Cerebellar cortex (tissue), 1 donor: ENCODE measurements around the gene NR2F1-AS1.
A peak's percentile ranks its signal among the peaks of the same experiment; 100 is the strongest.

Experiments
- DNase-seq: peaks from one replicate; pipeline ENCODE4 v3.0.0-alpha.2; 2015; ENCODE audit warnings: low spot score

NR2F1-AS1 gene

DNA sequence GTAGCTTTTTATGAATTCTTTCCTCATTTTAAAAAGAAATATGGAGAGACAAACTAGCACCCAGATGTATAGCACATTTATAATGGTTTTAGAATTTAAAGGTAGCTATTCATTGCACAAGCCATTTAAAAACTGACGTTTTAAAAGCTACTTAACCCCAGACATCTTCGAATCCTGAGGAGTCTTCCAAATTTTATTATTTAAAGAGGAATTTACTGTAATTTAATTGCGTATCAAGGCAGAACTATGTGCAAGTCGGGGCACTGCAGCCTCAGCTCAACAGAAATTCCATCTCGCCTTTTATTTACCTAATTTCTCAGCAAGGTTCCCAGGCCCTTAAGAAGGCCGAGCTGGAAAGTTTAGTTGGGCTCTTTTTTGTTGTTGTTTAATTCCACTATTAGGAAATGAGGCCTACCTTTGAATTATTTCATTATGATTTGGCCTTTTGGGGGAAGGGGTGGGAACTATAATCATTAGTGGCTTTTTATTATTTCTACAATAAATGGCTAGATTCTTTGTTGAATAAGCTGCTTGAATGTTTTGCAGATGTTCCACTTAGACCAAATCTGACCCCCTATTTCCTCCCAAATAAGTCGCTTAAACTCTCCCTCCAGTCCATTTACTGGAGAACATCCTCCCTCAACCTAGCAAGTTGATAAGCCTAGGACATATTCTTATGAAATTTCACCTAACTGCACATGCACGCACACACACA lies 22.2 kb upstream of the NR2F1-AS1 start:
- DNase-seq, result peak; percentile 57

DNA sequence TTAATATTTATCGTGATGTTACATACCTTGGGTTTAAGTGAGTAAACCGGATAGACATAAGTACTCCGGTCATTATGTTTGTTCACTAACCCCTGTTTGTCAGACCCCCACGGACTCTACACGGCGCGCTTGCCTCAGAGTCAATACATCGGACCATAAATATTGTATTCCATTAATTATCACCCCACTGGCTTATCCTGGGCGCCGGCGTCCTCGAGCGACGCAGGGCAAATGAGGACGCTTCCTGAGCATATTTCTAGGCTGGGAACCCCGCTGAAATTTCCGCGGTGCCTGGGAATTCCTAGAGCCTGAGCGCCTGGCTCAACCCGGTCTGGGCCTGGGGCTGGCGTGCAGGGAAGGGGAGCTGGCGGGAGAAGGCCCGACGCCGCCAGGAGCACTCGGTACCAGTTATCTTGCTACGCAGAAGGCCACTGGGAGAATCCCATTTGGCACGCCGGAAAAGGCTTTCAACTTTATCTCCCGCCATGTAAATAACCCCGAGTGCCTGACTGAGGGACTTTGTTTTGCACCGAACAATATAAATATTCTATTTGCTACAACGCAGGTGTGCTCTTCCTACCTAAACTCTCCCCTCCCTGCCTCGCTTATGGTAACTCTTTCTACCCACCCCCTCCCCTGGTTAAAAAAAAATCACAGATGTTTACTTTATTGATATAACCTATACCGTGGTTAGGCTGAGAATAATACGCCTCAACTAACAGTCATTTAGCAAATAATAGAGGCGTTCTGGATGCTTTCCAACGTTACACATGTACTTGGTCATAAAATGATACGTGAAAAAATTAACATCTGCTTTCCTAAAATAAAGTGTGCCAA lies 21.4 kb upstream of the NR2F1-AS1 start:
- peak; percentile 79 for DNase-seq

DNA sequence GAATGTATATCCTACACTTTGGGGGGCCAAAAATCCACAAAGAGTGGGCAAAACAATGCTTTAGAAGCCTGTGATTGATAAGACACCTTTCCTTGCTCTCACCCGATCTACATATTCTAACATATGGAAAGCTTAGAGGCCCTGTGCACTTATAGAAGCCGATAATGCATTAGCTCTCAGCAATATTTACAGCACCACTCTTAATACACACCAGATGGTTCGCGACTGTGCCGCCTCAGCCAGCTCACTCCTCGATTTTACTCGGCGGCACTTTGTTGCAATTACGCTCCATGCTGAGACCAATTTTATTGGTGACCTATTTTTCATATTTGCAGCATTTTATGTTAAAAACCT lies 20.8 kb upstream of the NR2F1-AS1 start:
- peak; percentile 79 for DNase-seq

DNA sequence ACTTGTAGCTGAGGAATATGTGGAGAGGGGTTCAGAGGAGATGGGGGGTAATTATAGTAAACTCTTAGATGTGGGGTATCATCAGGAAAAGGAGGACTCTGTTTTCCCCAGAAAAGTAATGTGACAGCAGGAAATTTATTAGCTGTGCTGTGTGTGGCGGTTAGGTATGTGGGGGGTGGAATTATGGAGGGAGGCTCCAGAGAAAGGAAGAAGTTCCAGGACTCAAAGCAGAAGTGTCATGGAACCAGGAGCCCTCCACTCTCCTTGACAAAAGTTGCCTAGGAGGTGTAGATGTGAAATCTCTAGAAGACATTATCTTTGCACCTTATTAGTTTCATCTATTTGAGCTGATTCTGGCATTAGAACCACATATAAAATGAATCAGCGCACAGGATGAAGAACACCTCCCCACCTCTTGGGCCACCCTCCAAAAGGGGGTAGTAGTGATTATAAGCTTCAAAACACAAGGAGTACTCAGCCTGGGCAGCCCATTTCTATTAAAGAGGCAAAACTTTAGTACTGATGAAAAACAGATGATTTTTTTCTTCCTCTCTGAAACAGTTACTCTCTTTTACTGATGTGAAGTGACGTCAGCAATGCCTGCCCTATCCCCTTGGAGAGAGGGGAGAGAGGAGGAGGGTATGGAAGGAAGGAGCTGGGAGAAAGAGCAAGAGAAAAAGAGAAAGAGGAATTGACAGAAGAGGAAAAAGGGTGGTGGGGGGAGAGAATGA lies 20.2 kb upstream of the NR2F1-AS1 start:
- DNase-seq, result peak; percentile 90

DNA sequence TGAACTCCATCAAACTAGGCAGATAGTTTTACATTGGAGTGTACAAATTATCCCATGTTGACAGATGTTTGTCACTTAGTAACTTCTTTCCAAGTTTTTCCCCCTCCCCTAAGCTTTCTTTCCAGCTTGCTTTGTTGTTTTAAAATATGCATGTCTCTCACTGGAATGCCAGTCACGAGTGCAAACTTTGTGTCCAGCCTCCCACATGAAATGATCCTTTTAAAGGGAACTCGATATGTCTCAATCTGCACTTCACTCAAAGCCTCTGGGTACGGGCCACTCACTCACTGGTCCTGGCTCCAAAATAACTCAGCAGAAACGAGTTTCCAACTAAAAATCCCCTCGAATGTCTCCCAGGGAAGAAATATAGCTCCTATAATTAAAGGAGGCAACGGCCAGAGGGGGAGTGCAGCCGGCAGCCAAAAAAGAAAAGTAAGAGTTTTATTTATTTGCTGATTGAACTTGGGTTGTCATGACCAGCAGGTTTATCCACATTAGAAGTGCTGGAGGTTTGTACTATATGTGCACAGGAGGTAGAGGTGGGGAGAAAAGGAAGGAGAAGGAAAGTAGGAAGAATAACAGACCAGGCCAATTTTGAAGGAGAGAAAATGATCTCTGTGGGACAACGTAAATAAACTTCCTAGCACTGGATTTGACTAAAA lies 19.5 kb upstream of the NR2F1-AS1 start:
- DNase-seq, result peak; percentile 82

DNA sequence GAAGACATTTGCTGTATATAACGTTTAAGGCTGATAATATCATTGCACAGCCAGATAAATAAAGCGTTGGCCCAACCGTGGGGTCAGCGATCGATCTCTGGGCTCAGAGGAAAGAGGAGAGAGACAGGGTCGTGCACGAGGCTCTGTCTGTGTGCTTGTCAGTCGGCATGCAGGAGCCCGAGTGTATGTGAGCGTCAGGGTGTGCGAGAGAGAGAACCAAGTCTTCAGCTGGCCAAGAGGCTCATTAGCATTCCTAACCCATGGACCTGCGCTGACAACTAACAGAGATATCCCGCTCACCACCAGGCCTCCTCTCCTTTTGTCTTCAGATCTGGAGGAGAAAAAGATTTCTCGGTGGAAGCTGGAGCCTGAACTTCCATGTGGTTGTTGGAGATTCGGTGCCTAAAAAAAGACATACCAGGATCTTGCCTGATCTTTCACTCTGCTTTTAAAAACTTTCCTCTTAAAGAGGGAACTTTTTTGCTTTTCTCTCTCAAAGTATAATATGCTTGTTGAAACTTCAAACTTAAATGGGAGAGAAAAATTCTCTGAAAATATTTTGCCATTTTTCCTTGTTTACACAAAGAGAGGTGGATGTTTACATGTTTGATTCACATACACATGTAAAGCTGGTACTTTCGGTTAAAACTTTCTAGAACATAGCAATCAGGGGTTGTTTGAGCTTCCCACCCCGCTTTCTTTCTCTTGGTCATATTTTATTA lies 18.5 kb upstream of the NR2F1-AS1 start:
- DNase-seq, result peak; percentile 90

DNA sequence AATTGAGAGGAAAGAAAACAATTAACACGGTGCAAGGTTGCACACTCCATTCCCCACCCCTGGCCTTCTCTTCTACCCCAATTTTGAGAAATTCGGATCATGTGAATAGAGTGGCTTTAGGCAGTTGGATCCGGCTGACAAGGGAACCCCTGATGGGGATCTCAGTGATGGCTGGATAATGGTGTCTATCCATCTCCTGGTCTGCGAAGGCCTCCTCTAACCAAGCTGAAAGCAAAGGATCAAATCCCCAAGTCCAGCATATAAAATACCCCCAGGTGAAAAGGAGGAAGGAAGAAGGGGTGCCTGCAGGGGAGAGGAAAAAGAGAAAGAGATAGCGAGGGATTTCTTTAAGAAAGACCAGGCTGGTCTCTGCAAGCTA lies 18.0 kb upstream of the NR2F1-AS1 start:
- DNase-seq, result peak; percentile 61

DNA sequence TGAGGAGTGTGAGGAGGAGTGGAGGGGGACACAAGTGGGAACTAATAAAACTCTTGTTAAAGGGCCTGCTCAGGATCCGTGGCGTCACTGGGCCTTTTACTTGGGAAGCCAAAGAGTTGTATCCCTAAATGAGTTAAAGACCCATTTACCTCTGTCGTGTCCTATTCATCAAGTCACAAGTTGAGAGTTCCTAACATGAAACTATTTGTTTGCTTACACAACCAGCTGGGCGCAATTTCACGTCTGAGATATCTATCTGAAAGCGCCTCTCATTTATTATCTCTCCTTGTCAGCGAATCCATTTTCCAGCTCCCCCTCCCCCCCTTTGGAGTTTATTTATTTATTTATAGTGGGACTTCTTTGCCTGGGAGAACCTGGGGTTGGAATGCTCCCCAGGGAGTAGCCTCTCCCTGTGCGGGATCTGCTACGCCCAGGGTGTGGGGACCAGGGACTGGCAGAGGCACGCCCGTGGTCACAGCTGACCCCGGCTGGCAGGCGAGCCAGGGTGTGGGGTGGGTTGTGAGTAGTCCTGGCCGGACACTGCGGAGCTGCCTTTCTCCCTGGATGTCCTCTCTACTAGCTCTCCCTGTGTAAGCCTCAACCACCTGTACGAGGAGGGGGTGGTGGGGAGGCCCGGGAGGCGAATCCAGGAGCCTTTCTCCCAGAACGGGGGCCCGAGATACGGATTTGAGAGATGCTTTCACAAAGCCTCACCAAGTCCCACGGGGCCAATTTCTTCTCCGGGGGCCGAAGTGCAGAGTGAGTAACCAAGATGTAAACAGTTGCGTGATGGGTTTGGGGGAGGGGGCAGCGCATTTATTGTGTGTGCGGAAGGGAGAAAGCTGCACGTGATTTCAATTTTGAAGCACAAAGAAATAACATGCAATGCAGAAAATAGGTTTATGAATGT lies 17.3 kb upstream of the NR2F1-AS1 start:
- DNase-seq, result peak; percentile 89

DNA sequence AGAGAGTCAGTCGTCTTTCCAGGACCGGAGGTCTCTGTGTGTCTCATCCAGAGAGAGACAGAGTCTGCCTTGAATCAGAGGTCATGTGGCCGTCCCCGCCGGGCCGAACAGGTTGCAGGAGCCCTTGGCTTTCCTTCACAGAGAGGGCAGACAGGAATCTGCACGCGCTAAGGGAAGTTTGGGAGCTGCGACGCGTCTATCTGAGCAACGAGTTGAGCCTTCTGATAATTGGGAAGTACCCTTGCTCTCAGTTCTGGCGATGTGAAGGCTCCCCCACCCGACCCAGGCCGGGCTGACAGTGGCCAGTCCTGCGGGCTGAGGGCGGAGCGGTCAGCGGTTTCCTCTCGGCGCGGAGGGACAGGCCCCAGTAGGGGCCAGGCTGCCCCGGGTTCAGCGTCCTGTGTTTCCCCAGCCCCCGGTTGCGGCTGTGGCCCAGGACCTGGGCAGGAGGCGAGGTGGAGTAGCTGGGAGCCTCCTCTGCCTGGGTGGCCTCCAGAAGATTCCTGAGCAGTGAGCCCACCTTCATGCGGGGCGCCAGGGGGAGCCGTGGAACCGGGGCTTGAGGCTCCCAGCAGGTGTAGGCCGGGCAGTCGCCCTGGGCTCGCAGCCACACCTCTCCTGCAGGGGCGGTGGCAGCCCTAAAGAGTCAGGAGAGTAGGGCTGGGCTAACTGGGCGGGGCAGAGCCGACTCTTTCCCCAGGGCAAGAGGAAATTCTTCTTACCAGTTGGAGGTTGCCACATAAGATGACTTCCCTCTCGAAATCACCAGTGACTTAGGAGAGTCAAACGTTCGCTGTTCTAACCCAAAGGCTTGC lies 15.9 kb upstream of the NR2F1-AS1 start:
- DNase-seq, result peak; percentile 88

DNA sequence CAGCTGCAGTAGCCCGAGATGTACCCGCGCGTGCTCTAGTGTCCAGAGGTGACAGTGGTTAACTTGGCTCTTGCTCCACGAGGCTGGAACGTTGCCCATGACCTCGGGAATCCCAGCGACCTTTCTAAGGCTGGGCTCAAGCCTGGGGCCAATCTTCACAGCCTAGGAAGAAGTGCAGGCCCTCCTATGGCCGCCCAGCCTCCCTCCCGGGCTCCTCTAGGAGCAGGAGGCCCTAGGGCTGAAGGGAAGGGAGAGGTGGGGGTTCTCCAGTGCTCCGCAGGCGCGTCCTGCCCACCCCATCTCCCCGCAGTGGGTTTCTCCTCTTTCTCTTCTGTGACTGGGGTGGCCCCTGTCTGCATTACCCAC lies 15.3 kb upstream of the NR2F1-AS1 start:
- DNase-seq, result peak; percentile 60

DNA sequence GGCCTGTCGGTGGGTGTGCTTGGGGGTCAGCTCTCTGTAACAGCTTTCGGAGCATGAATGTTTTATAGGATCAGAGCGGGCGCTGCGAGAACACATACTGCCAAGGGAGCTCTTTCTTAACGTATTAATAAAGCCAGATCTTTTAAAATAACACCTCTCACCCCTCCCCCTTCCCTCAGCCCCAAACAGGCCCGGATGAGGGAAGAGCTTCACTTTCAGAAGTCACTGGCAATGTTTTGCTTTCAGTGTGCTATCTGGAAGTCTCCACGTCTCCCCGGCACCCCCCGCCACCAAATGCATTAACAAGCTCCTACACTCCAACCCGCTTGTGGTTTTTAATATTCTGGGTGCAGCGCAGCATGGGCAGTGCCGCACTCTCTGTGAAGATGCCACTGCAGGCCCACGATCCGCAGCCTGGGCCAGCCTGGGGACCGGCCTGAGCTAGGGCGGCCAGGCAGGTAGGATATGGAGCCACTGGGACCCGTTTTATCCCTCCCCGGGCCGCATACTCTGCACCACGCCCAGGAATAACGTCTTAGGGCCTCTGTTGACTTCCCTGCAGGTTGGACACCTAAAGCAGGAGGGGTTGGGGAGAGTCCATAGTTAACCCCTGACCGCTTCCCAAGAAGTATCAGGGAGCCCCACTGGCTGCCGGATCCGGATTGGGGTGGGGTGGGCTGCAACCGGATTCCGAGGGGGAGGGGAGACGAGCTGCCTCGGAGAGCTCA lies 14.6 kb upstream of the NR2F1-AS1 start:
- DNase-seq, result peak; percentile 75

DNA sequence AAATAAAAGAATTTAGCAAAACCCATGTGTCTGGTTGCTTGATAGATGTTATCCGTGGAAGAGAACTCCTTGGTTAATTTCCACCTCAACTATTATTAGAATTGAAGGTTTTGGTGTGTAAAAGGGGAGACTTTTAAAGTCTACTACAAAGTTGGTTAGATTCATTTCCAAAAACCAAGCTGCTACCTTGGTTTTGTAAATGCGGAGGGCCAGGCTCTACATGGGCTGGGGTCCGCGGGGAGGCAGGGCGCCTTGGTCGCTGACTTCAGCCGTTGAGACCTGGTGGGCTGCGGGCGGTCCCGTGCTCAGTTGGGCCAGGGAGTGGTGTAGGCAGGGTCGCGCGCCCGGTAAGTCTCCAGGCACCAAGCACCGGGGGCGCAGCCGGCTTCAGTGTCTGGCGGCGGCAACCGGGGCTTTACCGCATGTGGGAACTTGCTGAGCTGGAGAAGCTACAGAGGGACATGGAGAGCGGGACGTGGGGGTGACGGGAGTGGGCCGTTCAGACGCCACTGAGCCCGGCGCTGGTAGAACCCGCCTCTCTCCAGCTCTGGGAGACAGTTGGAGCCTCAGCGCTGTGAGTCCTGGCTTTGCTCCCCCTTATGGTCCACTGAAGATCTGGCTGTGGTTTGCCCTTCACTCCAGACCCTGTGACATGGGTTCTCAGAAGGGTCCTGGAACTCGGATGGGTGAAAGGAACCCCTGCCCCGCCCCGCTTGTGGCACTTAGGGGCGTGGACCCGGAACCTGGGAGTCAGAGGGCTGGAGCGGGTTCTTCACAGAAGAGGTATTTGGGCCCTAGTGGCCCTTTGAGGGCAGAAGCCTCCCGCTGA lies 13.8 kb upstream of the NR2F1-AS1 start:
- DNase-seq, result peak; percentile 84

DNA sequence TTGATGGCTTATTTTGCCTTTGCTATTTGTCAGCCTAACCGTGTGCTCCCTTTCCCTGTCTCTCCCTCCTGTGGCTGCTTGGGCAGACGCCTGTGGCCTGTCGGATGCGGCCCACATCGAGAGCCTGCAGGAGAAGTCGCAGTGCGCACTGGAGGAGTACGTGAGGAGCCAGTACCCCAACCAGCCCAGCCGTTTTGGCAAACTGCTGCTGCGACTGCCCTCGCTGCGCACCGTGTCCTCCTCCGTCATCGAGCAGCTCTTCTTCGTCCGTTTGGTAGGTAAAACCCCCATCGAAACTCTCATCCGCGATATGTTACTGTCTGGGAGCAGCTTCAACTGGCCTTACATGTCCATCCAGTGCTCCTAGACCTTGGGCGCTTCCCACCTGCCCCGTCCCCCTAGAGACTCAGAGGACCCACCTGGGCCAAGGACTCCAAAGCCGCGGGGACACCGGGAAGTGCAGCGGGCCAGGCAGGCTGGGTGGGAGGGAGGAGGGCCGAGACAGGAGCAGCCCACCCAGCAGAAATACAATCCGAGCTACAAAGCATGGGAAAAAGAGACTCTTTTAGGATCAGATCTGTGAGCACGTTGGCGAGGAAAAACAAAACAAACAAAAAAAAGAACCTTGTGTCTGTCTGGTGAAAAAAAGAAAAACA lies 12.6 kb upstream of the NR2F1-AS1 start:
- DNase-seq, result peak; percentile 76

DNA sequence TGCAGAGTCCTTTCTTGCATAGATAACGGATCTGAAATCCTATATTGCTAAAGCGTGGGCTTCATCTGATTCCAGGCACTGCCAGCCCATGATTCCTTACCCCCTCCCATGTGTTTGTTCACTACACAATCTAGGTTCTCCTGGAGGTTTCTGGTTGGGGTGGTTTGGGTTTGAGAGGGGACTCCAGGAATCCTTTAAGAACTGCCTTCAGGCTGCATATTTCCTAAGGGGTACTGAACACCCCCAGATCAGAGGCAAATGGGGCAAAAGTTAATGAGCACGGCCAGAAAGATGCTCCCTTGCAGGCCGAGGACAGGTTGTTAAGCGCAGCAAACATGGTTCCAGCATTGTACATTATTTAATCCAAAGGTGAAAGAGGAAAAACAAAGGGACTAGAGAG lies 11.9 kb upstream of the NR2F1-AS1 start:
- peak; percentile 53 for DNase-seq

DNA sequence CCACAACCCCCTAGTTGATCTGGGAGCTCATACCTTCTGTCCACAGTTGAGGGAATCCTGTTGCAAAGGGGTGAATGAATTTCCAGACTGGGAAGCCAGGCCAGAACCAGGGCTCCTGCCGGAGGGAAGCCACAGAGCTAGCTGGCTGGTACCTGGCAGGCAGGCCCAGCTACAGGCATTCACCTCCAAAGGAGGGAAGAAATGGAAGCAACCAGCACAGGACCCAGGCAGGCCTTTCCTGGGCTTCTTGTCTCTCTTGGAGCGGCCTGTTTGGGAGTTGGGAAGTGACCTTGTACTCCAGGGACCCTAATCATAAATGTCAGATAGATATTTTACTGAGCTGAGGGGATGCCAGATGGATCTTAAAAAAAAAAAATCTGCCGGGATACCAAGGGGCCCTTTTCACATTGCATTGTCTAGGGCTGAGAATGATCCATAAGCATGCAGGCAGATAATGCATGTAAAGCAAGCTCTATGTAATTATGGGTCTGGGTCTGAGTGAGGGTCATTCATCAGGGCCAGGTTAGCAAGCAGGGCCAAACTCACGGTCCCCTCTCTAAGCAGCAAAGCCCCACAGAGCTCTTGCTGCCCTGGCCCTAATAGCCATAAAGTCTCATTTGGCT lies 10.4 kb upstream of the NR2F1-AS1 start:
- DNase-seq, result peak; percentile 56

DNA sequence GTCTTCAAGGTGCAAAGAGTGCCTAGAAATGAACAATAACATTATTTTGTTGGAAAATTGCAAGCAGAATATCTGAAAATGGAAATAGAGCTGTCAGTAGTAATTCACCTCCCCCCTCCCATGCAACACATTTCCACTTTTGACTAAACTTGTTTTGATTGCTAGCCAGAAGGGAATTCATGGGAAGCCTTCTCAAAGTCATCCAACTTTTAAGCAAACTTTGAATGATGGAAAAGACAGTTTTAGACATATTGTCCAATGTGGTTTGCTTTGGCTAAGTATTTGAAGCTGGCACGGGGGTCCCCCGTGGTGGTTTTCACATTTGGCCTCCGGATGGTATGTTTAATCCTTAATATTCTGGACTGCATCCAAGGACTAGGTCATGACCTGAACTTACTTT lies 9.5 kb upstream of the NR2F1-AS1 start:
- DNase-seq, result no peak

DNA sequence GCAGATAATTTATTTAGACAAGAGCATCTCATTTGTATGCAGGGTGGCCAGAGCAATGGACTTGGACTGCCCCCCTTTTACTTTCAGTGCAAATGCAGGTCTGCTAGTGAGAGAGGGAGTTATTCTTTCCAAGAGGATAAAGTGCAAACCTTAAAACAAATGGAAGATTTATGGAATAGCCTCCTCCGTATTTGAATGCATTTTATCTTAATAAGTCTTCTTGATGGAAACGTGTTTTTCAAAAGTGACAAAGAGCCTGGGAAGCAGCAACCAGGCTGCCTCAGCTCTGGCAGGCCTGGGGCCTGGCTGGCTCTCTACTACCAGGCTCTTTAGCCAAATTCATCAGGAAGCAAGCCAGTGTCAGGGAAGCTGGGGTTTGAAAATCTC lies 8.8 kb upstream of the NR2F1-AS1 start:
- DNase-seq, result peak; percentile 87
